Kidney epithelial cell (primary cell): ENCODE data around the gene TDRD7. TPM values are rescaled to one million over a fixed set of nuclear protein-coding genes. Genes with fewer than 3 reads are reported as not detected.

Experiments used
- DNase-seq: peaks from one replicate; pipeline ENCODE4 v3.0.0-alpha.2; 2010; ENCODE audit warnings: low read depth
- H3K27me3 ChIP-seq: 2 replicates; pipeline ENCODE4 v1.6.0; 2011; ENCODE audit warnings: low read length; ENCODE audit not compliant: control insufficient read depth, insufficient read depth
- H3K36me3 ChIP-seq: 2 replicates; pipeline ENCODE4 v1.5.1; 2011; ENCODE audit warnings: low read length; ENCODE audit not compliant: control insufficient read depth, insufficient read depth
- H3K4me3 ChIP-seq: 2 replicates; pipeline ENCODE4 v1.5.1; 2011; ENCODE audit warnings: low read depth, mild to moderate bottlenecking, control low read depth, low read length
- CTCF ChIP-seq: IDR thresholded peaks from 2 replicates; pipeline ENCODE4 v1.5.1; 2011; ENCODE audit warnings: mild to moderate bottlenecking, moderate library complexity, low read length, control low read depth, inconsistent platforms; ENCODE audit not compliant: insufficient read depth, poor library complexity, severe bottlenecking
- total RNA-seq: library from RNA; depleted of rRNA; stranded (reverse); fragments of >200 nt; gene quantifications from 2 replicates; pipeline ENCODE4 v1.2.3, GENCODE V29; 2015

TDRD7 gene
- total RNA-seq, 1 donor from 2014 or later = 8.3 TPM

GRCh38 chr9:97535771-97536170 lies 123.9 kb downstream of the TDRD7 start:
- Histone ChIP-seq H3K36me3 (no peaks in the 10 kb centered on the region), H3K4me3 (no peak overlapping the region), H3K27me3 (peaks cover 4% of the 10 kb centered on the region)
- no peak for TF ChIP-seq CTCF
- DNase-seq = no peak

GRCh38 chr9:97536480-97536879 lies 124.6 kb downstream of the TDRD7 start:
- H3K27me3 ChIP-seq = peaks cover 4% of the 10 kb centered on the region
- H3K4me3 ChIP-seq = no peak overlapping the region
- H3K36me3 ChIP-seq = no peaks in the 10 kb centered on the region
- TF ChIP-seq CTCF = no peak
- DNase-seq = no peak

- Histone ChIP-seq H3K36me3 (no peaks in the 10 kb centered on the region), H3K27me3 (no peaks in the 10 kb centered on the region), H3K4me3 (no peak overlapping the region)
- TF ChIP-seq CTCF = no peak
- no peak for DNase-seq
Measured at GRCh38 chr9:97543561-97543960, 131.7 kb downstream of the TDRD7 start.

GRCh38 chr9:97545486-97545885 lies 133.6 kb downstream of the TDRD7 start:
- Histone ChIP-seq H3K27me3 (no peaks in the 10 kb centered on the region), H3K4me3 (no peak overlapping the region), H3K36me3 (no peaks in the 10 kb centered on the region)
- no peak for DNase-seq
- no peak for TF ChIP-seq CTCF

Other genes with a start within 250 kb of the TDRD7 start
- 1.0 and 1.3 TPM in 2 replicates for gene CCDC180, start 104.4 kb upstream of the TDRD7 start, total RNA-seq
- 0.08 and 0.14 TPM in 2 replicates for gene TMOD1, start 89.6 kb downstream of the TDRD7 start, total RNA-seq
- 19.5 and 19.6 TPM in 2 replicates for gene TSTD2, start 221.3 kb downstream of the TDRD7 start, total RNA-seq
- gene NCBP1, start 221.7 kb downstream of the TDRD7 start, total RNA-seq = 25.5 and 30.6 TPM in 2 replicates